ENCODE data around the gene GAS2L1. TPM values are rescaled to one million over a fixed set of nuclear protein-coding genes. Genes with fewer than 3 reads are reported as not detected.

Gene GAS2L1
- total RNA-seq, 1 experiment from 2014 or later, result 68.8 TPM

DNA sequence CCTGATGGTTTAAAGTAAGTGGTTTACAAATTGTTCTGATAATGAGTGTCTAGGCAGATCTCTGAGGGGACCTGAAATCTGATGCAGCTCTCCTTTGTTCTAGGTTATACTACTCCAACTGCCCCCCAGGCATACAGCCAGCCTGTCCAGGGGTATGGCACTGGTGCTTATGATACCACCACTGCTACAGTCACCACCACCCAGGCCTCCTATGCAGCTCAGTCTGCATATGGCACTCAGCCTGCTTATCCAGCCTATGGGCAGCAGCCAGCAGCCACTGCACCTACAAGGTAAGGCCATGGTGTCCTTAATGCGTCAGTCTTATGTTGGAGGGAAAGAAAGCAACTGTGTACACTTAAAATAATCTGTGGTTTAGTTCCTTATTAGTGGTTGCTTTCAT lies 28.5 kb upstream of the GAS2L1 start:
- POLR2A ChIA-PET, result no interaction called here
- H3K4me1 ChIP-seq (ENCODE audit: control insufficient read depth, insufficient read depth, low read length), result peaks cover under 1% of the 10 kb centered on the region
- DNase-seq (ENCODE audit: low read depth, low spot score) (no peak), ATAC-seq (no peak)
- CTCF ChIA-PET, result no interaction called here
- H3K27ac ChIP-seq (ENCODE audit: low read length), result no peak overlapping the region
- intact Hi-C loops (cut with micrococcal nuclease; ENCODE audit: unreplicated experiment), result no loop called here
- H3K4me3 ChIP-seq (ENCODE audit: low read depth in 2 of 2, low read length in 2 of 2), result no peak overlapping the region
- BruUV-seq (replicated peaks), result no TSS peak
- in situ Hi-C loops (cut with HindIII; ENCODE audit: low pct_unique_long_range_greater_than_20kb, low sequenced_read_pairs), result no loop called here
- no peak for TF ChIP-seq SIN3A (IDR thresholded peaks at IDR 0.05; ENCODE audit: borderline replicate concordance, insufficient read depth, low read depth, low read length)
- TF ChIP-seq, protein P1, sequence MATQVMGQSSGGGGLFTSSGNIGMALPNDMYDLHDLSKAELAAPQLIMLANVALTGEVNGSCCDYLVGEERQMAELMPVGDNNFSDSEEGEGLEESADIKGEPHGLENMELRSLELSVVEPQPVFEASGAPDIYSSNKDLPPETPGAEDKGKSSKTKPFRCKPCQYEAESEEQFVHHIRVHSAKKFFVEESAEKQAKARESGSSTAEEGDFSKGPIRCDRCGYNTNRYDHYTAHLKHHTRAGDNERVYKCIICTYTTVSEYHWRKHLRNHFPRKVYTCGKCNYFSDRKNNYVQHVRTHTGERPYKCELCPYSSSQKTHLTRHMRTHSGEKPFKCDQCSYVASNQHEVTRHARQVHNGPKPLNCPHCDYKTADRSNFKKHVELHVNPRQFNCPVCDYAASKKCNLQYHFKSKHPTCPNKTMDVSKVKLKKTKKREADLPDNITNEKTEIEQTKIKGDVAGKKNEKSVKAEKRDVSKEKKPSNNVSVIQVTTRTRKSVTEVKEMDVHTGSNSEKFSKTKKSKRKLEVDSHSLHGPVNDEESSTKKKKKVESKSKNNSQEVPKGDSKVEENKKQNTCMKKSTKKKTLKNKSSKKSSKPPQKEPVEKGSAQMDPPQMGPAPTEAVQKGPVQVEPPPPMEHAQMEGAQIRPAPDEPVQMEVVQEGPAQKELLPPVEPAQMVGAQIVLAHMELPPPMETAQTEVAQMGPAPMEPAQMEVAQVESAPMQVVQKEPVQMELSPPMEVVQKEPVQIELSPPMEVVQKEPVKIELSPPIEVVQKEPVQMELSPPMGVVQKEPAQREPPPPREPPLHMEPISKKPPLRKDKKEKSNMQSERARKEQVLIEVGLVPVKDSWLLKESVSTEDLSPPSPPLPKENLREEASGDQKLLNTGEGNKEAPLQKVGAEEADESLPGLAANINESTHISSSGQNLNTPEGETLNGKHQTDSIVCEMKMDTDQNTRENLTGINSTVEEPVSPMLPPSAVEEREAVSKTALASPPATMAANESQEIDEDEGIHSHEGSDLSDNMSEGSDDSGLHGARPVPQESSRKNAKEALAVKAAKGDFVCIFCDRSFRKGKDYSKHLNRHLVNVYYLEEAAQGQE (IDR thresholded peaks at IDR 0.05; ENCODE audit: insufficient read depth in 1 of 2, low read depth in 2 of 2, low read length in 1 of 2), result no peak
- TF ChIP-seq CTCF (IDR thresholded peaks at IDR 0.05), result no peak
- no peaks in the 10 kb centered on the region for H3K27me3 ChIP-seq (ENCODE audit: control insufficient read depth, insufficient read depth, low read length)
- peaks cover 49% of the 10 kb centered on the region for H3K36me3 ChIP-seq (ENCODE audit: control insufficient read depth, insufficient read depth, low read length)
- H3K9me3 ChIP-seq (ENCODE audit: control insufficient read depth, insufficient read depth, low read depth, low read length), result no peaks in the 10 kb centered on the region

- peaks cover 38% of the 10 kb centered on the region for H3K36me3 ChIP-seq (ENCODE audit: control insufficient read depth, insufficient read depth, low read length)
- no peaks in the 10 kb centered on the region for H3K4me1 ChIP-seq (ENCODE audit: control insufficient read depth, insufficient read depth, low read length)
- H3K27me3 ChIP-seq (ENCODE audit: control insufficient read depth, insufficient read depth, low read length), result no peaks in the 10 kb centered on the region
- CTCF ChIA-PET, result no interaction called here
- POLR2A ChIA-PET, result no interaction called here
- no peak for DNase-seq (ENCODE audit: low read depth, low spot score)
- intact Hi-C loops (cut with micrococcal nuclease; ENCODE audit: unreplicated experiment), result no loop called here
- no peak overlapping the region for H3K27ac ChIP-seq (ENCODE audit: low read length)
- BruUV-seq (replicated peaks), result no TSS peak
- H3K9me3 ChIP-seq (ENCODE audit: control insufficient read depth, insufficient read depth, low read depth, low read length), result no peaks in the 10 kb centered on the region
- ATAC-seq, result no peak
- in situ Hi-C loops (cut with HindIII; ENCODE audit: low pct_unique_long_range_greater_than_20kb, low sequenced_read_pairs), result no loop called here
- TF ChIP-seq, protein P1 (IDR thresholded peaks at IDR 0.05; ENCODE audit: insufficient read depth in 1 of 2, low read depth in 2 of 2, low read length in 1 of 2), result no peak
- TF ChIP-seq SIN3A (IDR thresholded peaks at IDR 0.05; ENCODE audit: borderline replicate concordance, insufficient read depth, low read depth, low read length), result no peak
- no peak for TF ChIP-seq CTCF (IDR thresholded peaks at IDR 0.05)
- TF ChIP-seq TCF7L2 (IDR thresholded peaks at IDR 0.05; ENCODE audit: low read depth, low read length), result no peak
- TF ChIP-seq POLR2AphosphoS5 (IDR thresholded peaks at IDR 0.05; ENCODE audit: low read depth, low read length), result no peak
- no peak overlapping the region for H3K4me3 ChIP-seq (ENCODE audit: low read depth in 2 of 2, low read length in 2 of 2)
Observed at GRCh38 chr22:29284196-29284595, 22.3 kb upstream of the GAS2L1 start.
